GM19455 (cell line): Measurements from ENCODE around the gene NAT14.

ENCODE experiments used
- ATAC-seq: cut with Tn5 transposase; IDR thresholded peaks from one replicate; pipeline ENCODE4 v1.9.1; 2021; ENCODE audit not compliant: unreplicated experiment

NAT14 gene

GRCh38 chr19:55467236-55468053 is 17.5 kb upstream of the NAT14 start:
- ATAC-seq, result no peak

DNA sequence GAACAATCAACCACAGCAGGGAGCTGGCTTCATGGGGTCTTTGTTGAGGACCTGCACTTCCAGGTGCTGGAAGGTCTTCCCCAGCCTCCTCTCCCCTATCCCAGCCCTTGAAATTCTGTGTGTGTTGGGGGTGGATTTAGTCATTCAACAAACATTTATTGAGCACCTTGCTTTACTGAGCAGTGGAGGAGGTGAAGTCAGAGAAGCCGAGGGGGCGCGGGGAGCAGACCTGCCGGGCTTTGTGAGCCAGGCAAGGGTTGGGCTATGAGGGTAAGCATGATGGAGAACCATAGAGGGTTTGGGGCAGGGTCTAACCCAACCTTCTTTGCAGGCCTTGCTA is 17.0 kb upstream of the NAT14 start:
- no peak for ATAC-seq

- no peak for ATAC-seq
These were observed 13.7 kb upstream of the NAT14 start for GRCh38 chr19:55471266-55471665.

- ATAC-seq, result no peak
These were observed 12.5 kb upstream of the NAT14 start for GRCh38 chr19:55472463-55472862.

GRCh38 chr19:55473225-55474012 is 11.6 kb upstream of the NAT14 start:
- ATAC-seq, result no peak

GRCh38 chr19:55474269-55475265 is 10.4 kb upstream of the NAT14 start:
- ATAC-seq, result no peak

- ATAC-seq, result peak; percentile 81
These were observed 8.8 kb upstream of the NAT14 start, which contains the start of gene ZNF628 for GRCh38 chr19:55476100-55476775. TSS of gene ZNF628 (plus strand) at chr19:55476617. CDS start at chr19:55479911, 3,294 bp downstream.

DNA sequence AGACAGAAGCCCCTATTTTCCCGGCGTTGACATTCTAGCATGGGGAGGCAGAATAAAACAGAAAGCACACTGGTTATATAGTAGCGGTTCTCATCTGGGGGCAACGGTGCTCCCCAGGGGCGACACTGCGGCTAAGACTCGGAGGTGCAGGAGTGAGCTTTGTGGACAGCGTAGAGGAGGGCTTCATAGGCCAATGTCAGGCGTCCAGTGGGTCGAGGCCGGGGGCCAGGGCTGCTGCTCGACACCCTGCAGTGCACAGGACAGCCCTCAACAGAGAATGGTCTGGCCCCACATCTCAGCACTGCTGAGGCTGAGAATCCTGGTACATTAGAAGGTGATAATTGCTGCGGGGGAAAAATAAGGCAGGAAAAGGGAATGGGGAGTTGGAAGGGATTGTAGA is 7.1 kb upstream of the NAT14 start:
- ATAC-seq, result no peak

GRCh38 chr19:55478364-55478763 is 6.6 kb upstream of the NAT14 start:
- no peak for ATAC-seq

- ATAC-seq, result no peak
These were observed 5.9 kb upstream of the NAT14 start for GRCh38 chr19:55479045-55479444.

- ATAC-seq, result no peak
These were observed 5.3 kb upstream of the NAT14 start for GRCh38 chr19:55479451-55480230.

GRCh38 chr19:55481148-55481793 is 3.7 kb upstream of the NAT14 start:
- ATAC-seq, result no peak

GRCh38 chr19:55481794-55482155 is 3.2 kb upstream of the NAT14 start:
- ATAC-seq, result no peak

DNA sequence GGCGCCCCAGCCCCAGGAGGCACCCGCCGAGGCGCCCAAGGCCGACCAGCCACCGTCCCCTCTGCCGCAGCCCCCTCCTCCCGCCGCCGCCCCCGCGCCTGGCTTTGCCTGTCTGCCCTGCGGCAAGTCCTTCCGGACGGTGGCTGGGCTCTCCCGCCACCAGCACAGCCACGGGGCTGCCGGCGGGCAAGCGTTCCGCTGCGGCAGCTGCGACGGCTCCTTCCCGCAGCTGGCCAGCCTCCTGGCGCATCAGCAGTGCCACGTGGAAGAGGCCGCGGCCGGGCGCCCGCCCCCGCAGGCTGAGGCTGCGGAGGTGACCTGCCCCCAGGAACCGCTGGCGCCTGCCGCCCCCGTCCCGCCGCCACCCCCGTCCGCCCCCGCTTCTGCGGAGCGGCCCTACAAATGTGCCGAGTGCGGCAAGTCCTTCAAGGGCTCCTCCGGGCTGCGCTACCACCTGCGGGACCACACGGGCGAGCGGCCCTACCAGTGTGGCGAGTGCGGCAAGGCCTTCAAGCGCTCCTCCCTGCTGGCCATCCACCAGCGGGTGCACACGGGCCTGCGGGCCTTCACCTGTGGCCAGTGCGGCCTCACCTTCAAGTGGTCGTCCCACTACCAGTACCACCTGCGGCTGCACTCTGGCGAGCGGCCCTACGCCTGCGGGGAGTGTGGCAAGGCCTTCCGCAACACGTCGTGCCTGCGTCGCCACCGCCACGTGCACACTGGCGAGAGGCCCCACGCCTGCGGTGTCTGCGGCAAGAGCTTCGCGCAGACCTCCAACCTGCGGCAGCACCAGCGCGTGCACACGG is 2.6 kb upstream of the NAT14 start:
- ATAC-seq, result no peak

GRCh38 chr19:55482967-55483705 is 1.9 kb upstream of the NAT14 start:
- ATAC-seq, result no peak

- no peak for ATAC-seq
These were observed 1.0 kb upstream of the NAT14 start for GRCh38 chr19:55483706-55484592.
